Measurements from ENCODE around the gene TRIM40.

GRCh38 chr6:30113003-30113759, 22.8 kb upstream of the TRIM40 start, which contains the start of gene TRIM31:
- TF ChIP-seq YY1 (IDR thresholded peaks at IDR 0.05; ENCODE audit: extremely low read depth, insufficient replicate concordance, low read depth, low read length) (no peak), MAX (IDR thresholded peaks at IDR 0.05) (no peak), RAD21 (IDR thresholded peaks at IDR 0.05; ENCODE audit: low read depth) (no peak)

Data from HCT116 (cell line).